Mesendoderm (in vitro differentiated cells): Measurements from ENCODE around the gene TTC1.

ENCODE experiments used
- DNase-seq: peaks from one replicate; pipeline ENCODE4 v3.0.0; 2013
- H2AK5ac ChIP-seq: 2 replicates; pipeline ENCODE4 v1.6.1; 2013; ENCODE audit warnings: low read length, inconsistent platforms
- H2BK120ac ChIP-seq: 2 replicates; pipeline ENCODE4 v1.6.1; 2013; ENCODE audit warnings: low read depth, mild to moderate bottlenecking, low read length, moderate library complexity, mixed read lengths
- H2BK15ac ChIP-seq: replicated peaks from 2 replicates; pipeline ENCODE4 v1.6.1; 2013; ENCODE audit warnings: low read depth, mild to moderate bottlenecking, moderate library complexity
- H2BK5ac ChIP-seq: 2 replicates; pipeline ENCODE4 v1.6.1; 2013; ENCODE audit warnings: low read length, inconsistent platforms
- H3K18ac ChIP-seq: 2 replicates; pipeline ENCODE4 v1.6.1; 2013; ENCODE audit warnings: mild to moderate bottlenecking, low read length, mixed read lengths
- H3K23ac ChIP-seq: one replicate; pipeline ENCODE4 v1.6.1; 2013; ENCODE audit warnings: low read length
- H3K27ac ChIP-seq: 2 replicates; pipeline ENCODE4 v1.5.1; 2013; ENCODE audit warnings: low read depth, mild to moderate bottlenecking, inconsistent platforms, low read length, moderate library complexity
- H3K27me3 ChIP-seq: 2 replicates; pipeline ENCODE4 v1.6.1; 2013; ENCODE audit warnings: low read length, control low read depth, mild to moderate bottlenecking, inconsistent platforms; ENCODE audit not compliant: insufficient read depth, poor library complexity
- H3K36me3 ChIP-seq: 2 replicates; pipeline ENCODE4 v1.6.1; 2013; ENCODE audit warnings: low read length, inconsistent platforms; ENCODE audit not compliant: control insufficient read depth, insufficient read depth
- H3K4ac ChIP-seq: one replicate; pipeline ENCODE4 v1.6.1; 2013; ENCODE audit warnings: low read depth, mild to moderate bottlenecking, low read length, moderate library complexity
- H3K4me1 ChIP-seq: 2 replicates; pipeline ENCODE4 v1.6.1; 2013; ENCODE audit warnings: low read depth, low read length, inconsistent platforms; ENCODE audit not compliant: control insufficient read depth
- H3K4me2 ChIP-seq: 2 replicates; pipeline ENCODE4 v1.6.1; 2013; ENCODE audit warnings: low read length
- H3K4me3 ChIP-seq: 2 replicates; pipeline ENCODE4 v1.5.1; 2013; ENCODE audit warnings: mild to moderate bottlenecking, low read length
- H3K56ac ChIP-seq: one replicate; pipeline ENCODE4 v1.6.1; 2013; ENCODE audit warnings: low read length
- H3K79me1 ChIP-seq: 2 replicates; pipeline ENCODE4 v1.6.1; 2013; ENCODE audit warnings: low read length, inconsistent platforms
- H3K79me2 ChIP-seq: 2 replicates; pipeline ENCODE4 v1.6.1; 2013; ENCODE audit warnings: mild to moderate bottlenecking, low read length; ENCODE audit not compliant: control insufficient read depth, insufficient read depth
- H3K9ac ChIP-seq: 2 replicates; pipeline ENCODE4 v1.6.1; 2013; ENCODE audit warnings: low read length, inconsistent platforms
- H4K5ac ChIP-seq: one replicate; pipeline ENCODE4 v1.6.1; 2013; ENCODE audit warnings: low read length
- H4K8ac ChIP-seq: one replicate; pipeline ENCODE4 v1.6.1; 2013; ENCODE audit warnings: low read depth, mild to moderate bottlenecking, control low read depth, low read length, moderate library complexity
- WGBS: extraction: QIAGEN DNeasy Blood & Tissue Kit; methylation state at CpG from one replicate; pipeline ENCODE4 v1.1.7; 2013; ENCODE audit warnings: low lambda C conversion rate, missing lambda C conversion rate; ENCODE audit not compliant: insufficient coverage; ENCODE audit errors: extremely low coverage; 5-methylcytosine and 5-hydroxymethylcytosine counted together

Gene TTC1

GRCh38 chr5:160084144-160084543 is 75.2 kb downstream of the TTC1 start:
- Histone ChIP-seq H3K23ac (no peak overlapping the region), H2BK120ac (no peak overlapping the region), H4K8ac (no peak overlapping the region), H3K4me2 (no peak overlapping the region), H2AK5ac (no peak overlapping the region), H3K18ac (no peak overlapping the region), H3K4me3 (no peak overlapping the region), H3K36me3 (no peaks in the 10 kb centered on the region), H4K5ac (no peak overlapping the region), H2BK5ac (no peak overlapping the region), H3K27ac (no peak overlapping the region), H3K79me1 (no peaks in the 10 kb centered on the region), H3K79me2 (no peaks in the 10 kb centered on the region), H3K9ac (no peak overlapping the region), H3K4me1 (no peaks in the 10 kb centered on the region), H3K56ac (no peak overlapping the region), H2BK15ac (no peak overlapping the region), H3K27me3 (no peaks in the 10 kb centered on the region), H3K4ac (no peak overlapping the region)
- DNase-seq, result no peak
- no CpG with 5 or more reads among the region's 1 CpG for WGBS

GRCh38 chr5:160087199-160087598 is 78.3 kb downstream of the TTC1 start:
- Histone ChIP-seq H3K4me1 (no peaks in the 10 kb centered on the region), H3K79me2 (no peaks in the 10 kb centered on the region), H2AK5ac (no peak overlapping the region), H2BK120ac (no peak overlapping the region), H3K79me1 (peaks cover under 1% of the 10 kb centered on the region), H3K56ac (no peak overlapping the region), H3K9ac (no peak overlapping the region), H3K4me2 (no peak overlapping the region), H4K5ac (no peak overlapping the region), H3K23ac (no peak overlapping the region), H3K27ac (no peak overlapping the region), H2BK15ac (no peak overlapping the region), H4K8ac (no peak overlapping the region), H3K27me3 (no peaks in the 10 kb centered on the region), H3K4me3 (no peak overlapping the region), H3K36me3 (no peaks in the 10 kb centered on the region), H2BK5ac (no peak overlapping the region), H3K18ac (no peak overlapping the region), H3K4ac (no peak overlapping the region)
- WGBS, result no CpG with 5 or more reads among the region's 1 CpG
- DNase-seq, result peak; percentile 35

- Histone ChIP-seq H3K27me3 (no peaks in the 10 kb centered on the region), H4K8ac (no peak overlapping the region), H3K79me2 (no peaks in the 10 kb centered on the region), H3K27ac (no peak overlapping the region), H2BK5ac (no peak overlapping the region), H2BK15ac (no peak overlapping the region), H3K4me2 (no peak overlapping the region), H2BK120ac (no peak overlapping the region), H3K56ac (no peak overlapping the region), H3K79me1 (peaks cover 1% of the 10 kb centered on the region), H3K9ac (no peak overlapping the region), H3K4me1 (no peaks in the 10 kb centered on the region), H2AK5ac (no peak overlapping the region), H3K4me3 (no peak overlapping the region), H3K4ac (no peak overlapping the region), H4K5ac (no peak overlapping the region), H3K23ac (no peak overlapping the region), H3K36me3 (peaks cover 8% of the 10 kb centered on the region), H3K18ac (no peak overlapping the region)
- no peak for DNase-seq
- no CpG with 5 or more reads among the region's 1 CpG for WGBS
Observed at GRCh38 chr5:160088805-160089204, 79.9 kb downstream of the TTC1 start.

- H3K4me1 ChIP-seq, result no peaks in the 10 kb centered on the region
- no peak overlapping the region for H2AK5ac ChIP-seq
- no peaks in the 10 kb centered on the region for H3K79me2 ChIP-seq
- no peak overlapping the region for H3K18ac ChIP-seq
- H3K9ac ChIP-seq, result no peak overlapping the region
- no peak overlapping the region for H3K27ac ChIP-seq
- H2BK5ac ChIP-seq, result no peak overlapping the region
- H3K23ac ChIP-seq, result no peak overlapping the region
- peaks cover 1% of the 10 kb centered on the region for H3K79me1 ChIP-seq
- H3K56ac ChIP-seq, result no peak overlapping the region
- WGBS, result no CpG with 5 or more reads among the region's 2 CpGs
- H3K27me3 ChIP-seq, result no peaks in the 10 kb centered on the region
- DNase-seq, result no peak
- no peak overlapping the region for H3K4ac ChIP-seq
- no peak overlapping the region for H4K5ac ChIP-seq
- peaks cover 8% of the 10 kb centered on the region for H3K36me3 ChIP-seq
- H3K4me3 ChIP-seq, result no peak overlapping the region
- no peak overlapping the region for H3K4me2 ChIP-seq
- no peak overlapping the region for H4K8ac ChIP-seq
- no peak overlapping the region for H2BK120ac ChIP-seq
- no peak overlapping the region for H2BK15ac ChIP-seq
Observed at GRCh38 chr5:160089531-160089930, 80.6 kb downstream of the TTC1 start.

- H4K8ac ChIP-seq, result no peak overlapping the region
- WGBS, result no CpG with 5 or more reads among the region's 1 CpG
Observed at GRCh38 chr5:160090059-160090458, 81.1 kb downstream of the TTC1 start.

GRCh38 chr5:160092514-160092913 is 83.6 kb downstream of the TTC1 start:
- no peaks in the 10 kb centered on the region for H3K4me1 ChIP-seq
- no peak overlapping the region for H3K18ac ChIP-seq
- H3K4me2 ChIP-seq, result no peak overlapping the region
- H4K5ac ChIP-seq, result no peak overlapping the region
- H3K9ac ChIP-seq, result no peak overlapping the region
- no CpG with 5 or more reads among the region's 7 CpGs for WGBS
- H4K8ac ChIP-seq, result no peak overlapping the region
- H2BK120ac ChIP-seq, result no peak overlapping the region
- no peak overlapping the region for H3K23ac ChIP-seq
- H3K4me3 ChIP-seq, result no peak overlapping the region
- H3K27me3 ChIP-seq, result no peaks in the 10 kb centered on the region
- peaks cover 2% of the 10 kb centered on the region for H3K79me2 ChIP-seq
- H3K79me1 ChIP-seq, result peaks cover 1% of the 10 kb centered on the region
- DNase-seq, result no peak
- H3K27ac ChIP-seq, result no peak overlapping the region
- H2BK5ac ChIP-seq, result no peak overlapping the region
- no peak overlapping the region for H2AK5ac ChIP-seq
- H3K36me3 ChIP-seq, result peaks cover 8% of the 10 kb centered on the region
- no peak overlapping the region for H3K56ac ChIP-seq
- no peak overlapping the region for H3K4ac ChIP-seq
- no peak overlapping the region for H2BK15ac ChIP-seq

More at GRCh38 chr5:160090059-160090458, 81.1 kb downstream of the TTC1 start:
- Histone ChIP-seq H3K18ac (no peak overlapping the region), H2AK5ac (no peak overlapping the region), H3K36me3 (peaks cover 8% of the 10 kb centered on the region), H3K27ac (no peak overlapping the region), H4K5ac (no peak overlapping the region), H2BK5ac (no peak overlapping the region), H3K4ac (no peak overlapping the region), H3K23ac (no peak overlapping the region), H3K27me3 (no peaks in the 10 kb centered on the region), H3K4me3 (no peak overlapping the region), H3K56ac (no peak overlapping the region), H3K79me2 (no peaks in the 10 kb centered on the region), H3K79me1 (peaks cover 1% of the 10 kb centered on the region), H3K4me2 (no peak overlapping the region), H2BK15ac (no peak overlapping the region), H3K4me1 (no peaks in the 10 kb centered on the region), H2BK120ac (no peak overlapping the region), H3K9ac (no peak overlapping the region)
- no peak for DNase-seq
